Bronchial epithelial cell (primary cell): ENCODE results near the gene CPHXL. TPM values are rescaled to one million over a fixed set of nuclear protein-coding genes. Genes with fewer than 3 reads are reported as not detected.

Experiments used
- DNase-seq: peaks from one replicate; pipeline ENCODE4 v3.0.0-alpha.2; 2010; ENCODE audit warnings: low read depth
- FAIRE-seq: peaks from 2 replicates; lab custom pipeline; 2011; peaks lifted over from hg19 to GRCh38; lab: Jason Lieb, UNC
- H3K27me3 ChIP-seq: 2 replicates; pipeline ENCODE4 v1.5.1; 2011; ENCODE audit warnings: low read length; ENCODE audit not compliant: control insufficient read depth, insufficient read depth
- H3K36me3 ChIP-seq: 2 replicates; pipeline ENCODE4 v1.5.1; 2011; ENCODE audit warnings: low read length; ENCODE audit not compliant: control insufficient read depth, insufficient read depth
- H3K4me3 ChIP-seq: 2 replicates; pipeline ENCODE4 v1.5.1; 2011; ENCODE audit warnings: mild to moderate bottlenecking, low read depth, low read length, control low read depth
- total RNA-seq: library from RNA; depleted of rRNA; stranded (reverse); fragments of >200 nt; gene quantifications from 2 replicates; pipeline ENCODE4 v1.2.1, GENCODE V29; 2014
- TF ChIP-seq, protein P1 (sequence below): IDR thresholded peaks from 2 replicates; pipeline ENCODE4 v1.5.1; 2011; ENCODE audit warnings: mild to moderate bottlenecking, moderate library complexity, low read length, control low read depth, inconsistent platforms; ENCODE audit not compliant: insufficient read depth, severe bottlenecking

The CPHXL gene
- total RNA-seq, 1 donor from 2014 or later: not detected

DNA sequence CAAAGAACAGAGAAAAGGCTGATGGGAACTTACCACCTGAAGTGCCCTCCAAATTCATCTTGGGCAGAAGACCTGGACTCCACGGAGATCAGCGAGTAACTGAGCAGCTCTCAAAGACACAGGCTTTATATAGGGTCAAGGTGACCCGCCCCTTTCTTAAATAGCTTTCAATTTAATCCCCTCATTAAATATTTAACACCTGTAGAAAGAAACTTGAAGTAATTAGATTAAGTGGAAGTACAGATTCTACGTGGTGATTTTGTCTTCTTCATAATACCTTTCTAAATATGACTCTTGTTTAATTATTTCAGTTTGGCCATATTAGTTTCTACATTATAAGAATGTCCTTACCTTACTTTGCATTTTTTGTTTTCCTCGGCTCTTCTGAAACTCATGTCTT is 24.9 kb downstream of the CPHXL start, which contains the start of gene DUXB:
TSS of gene DUXB (minus strand) at position 101 of the 400 bp plus-strand sequence. CDS start at position 58, 43 bp downstream.
- Histone ChIP-seq H3K36me3 (no peaks in the 10 kb centered on the region), H3K27me3 (no peaks in the 10 kb centered on the region), H3K4me3 (no peak within 1 kb of the TSS)
- FAIRE-seq (no peak), DNase-seq (no peak)
- TF ChIP-seq, protein P1, sequence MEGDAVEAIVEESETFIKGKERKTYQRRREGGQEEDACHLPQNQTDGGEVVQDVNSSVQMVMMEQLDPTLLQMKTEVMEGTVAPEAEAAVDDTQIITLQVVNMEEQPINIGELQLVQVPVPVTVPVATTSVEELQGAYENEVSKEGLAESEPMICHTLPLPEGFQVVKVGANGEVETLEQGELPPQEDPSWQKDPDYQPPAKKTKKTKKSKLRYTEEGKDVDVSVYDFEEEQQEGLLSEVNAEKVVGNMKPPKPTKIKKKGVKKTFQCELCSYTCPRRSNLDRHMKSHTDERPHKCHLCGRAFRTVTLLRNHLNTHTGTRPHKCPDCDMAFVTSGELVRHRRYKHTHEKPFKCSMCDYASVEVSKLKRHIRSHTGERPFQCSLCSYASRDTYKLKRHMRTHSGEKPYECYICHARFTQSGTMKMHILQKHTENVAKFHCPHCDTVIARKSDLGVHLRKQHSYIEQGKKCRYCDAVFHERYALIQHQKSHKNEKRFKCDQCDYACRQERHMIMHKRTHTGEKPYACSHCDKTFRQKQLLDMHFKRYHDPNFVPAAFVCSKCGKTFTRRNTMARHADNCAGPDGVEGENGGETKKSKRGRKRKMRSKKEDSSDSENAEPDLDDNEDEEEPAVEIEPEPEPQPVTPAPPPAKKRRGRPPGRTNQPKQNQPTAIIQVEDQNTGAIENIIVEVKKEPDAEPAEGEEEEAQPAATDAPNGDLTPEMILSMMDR: no peak

DNA sequence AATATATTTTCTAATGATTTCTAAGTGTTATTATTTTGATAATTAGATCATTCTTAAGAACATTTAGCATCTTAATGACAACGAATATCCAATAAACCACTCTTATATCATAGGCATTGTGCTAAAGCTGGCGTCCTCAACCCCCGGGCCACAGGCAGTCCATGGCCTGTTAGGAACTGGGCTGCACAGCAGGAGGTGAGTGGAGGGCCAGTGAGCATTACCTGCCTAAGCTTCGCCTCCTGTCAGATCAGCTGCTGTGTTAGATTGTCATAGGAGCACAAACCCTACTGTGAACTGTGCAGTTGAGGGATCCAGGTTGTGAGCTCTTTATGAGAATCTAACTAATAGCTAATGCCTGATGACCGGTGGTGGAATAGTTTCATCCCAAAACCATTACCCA is 28.7 kb downstream of the CPHXL start:
- no peak for DNase-seq
- Histone ChIP-seq H3K36me3 (no peaks in the 10 kb centered on the region), H3K4me3 (no peak overlapping the region), H3K27me3 (no peaks in the 10 kb centered on the region)
- TF ChIP-seq, protein P1: no peak
- no peak for FAIRE-seq

DNA sequence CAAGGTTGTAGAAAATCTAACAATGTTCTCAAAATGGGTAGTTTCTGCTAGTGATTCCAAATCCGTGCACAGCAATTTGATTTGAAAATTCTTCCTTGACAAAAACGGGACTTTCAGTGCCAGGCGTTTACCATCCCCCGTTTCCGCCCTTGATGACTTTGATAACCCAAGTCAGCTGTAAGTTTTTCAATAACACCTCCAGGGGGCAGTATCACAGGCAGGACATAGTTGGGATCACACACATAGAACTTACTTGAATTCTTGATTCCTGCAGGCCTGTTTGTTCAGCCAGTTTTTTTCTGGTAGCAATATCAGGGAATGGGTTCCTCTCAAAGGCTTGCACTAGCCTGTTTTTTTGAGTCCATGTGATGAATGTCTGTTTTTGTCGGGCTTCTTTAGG is 30.6 kb downstream of the CPHXL start:
- FAIRE-seq (no peak), DNase-seq (no peak)
- TF ChIP-seq, protein P1: no peak
- no peaks in the 10 kb centered on the region for H3K27me3 ChIP-seq
- no peaks in the 10 kb centered on the region for H3K36me3 ChIP-seq
- H3K4me3 ChIP-seq: no peak overlapping the region

DNA sequence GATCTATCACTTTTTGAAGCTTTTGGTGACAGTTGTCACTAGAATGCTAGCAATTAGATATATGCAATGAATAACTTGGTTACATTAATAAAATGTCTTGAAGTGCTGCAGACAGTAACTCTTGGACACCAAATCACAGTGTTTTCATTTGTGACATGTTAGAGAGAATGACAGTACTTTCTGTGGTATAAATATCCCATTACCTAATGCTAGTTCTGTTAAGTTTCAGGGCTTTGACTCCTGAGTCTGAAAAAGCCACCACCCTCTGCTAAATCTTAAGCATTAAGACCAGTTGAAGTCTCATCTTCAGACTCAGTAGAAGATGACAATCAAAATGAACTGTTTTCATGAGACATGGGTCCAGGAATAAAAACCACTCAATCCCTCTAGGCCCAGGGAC is 38.9 kb downstream of the CPHXL start:
- TF ChIP-seq, protein P1: no peak
- H3K27me3 ChIP-seq: no peaks in the 10 kb centered on the region
- H3K4me3 ChIP-seq: no peak overlapping the region
- no peak for DNase-seq
- no peaks in the 10 kb centered on the region for H3K36me3 ChIP-seq
- no peak for FAIRE-seq

DNA sequence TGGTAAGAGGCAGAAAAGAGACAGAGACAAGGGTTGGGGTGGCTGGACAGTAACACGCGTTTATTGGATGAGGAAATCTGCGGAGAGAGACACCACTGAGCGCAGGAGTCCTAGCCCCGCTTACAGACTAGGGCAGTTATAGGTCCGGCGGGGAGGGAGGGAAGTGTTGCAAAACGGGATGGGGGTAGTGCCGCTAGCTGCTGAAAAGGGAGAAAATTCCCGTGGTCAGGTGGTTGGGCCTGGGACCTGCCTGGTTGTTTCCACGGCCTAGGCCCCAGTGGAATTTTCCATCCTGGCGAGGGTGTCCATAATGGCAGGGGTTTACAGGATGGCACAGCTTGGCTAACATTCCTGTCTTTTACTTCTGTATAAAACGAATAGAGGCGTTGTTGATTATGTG is 44.0 kb downstream of the CPHXL start:
- FAIRE-seq: no peak
- TF ChIP-seq, protein P1: no peak

DNA sequence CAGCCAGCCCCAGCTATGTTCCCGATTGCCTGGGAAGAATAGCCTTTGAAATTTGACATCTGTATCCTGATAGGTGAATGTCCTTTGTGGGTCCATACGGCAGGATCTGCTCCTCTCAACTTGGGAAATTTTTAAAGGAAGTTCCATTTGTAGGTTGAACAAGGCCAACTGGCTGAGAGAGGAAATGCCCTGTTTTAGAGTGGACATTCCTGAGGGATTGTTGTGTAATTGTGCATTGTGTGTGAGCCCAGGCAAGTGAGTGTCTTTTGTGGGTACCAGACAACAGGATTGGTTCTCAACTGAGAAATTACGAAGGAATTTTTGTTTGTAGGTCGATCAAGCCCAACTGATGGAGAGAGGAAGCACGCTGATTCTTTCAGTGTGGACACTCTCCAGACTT is 46.9 kb downstream of the CPHXL start:
- FAIRE-seq: no peak
- Histone ChIP-seq H3K4me3 (no peak overlapping the region), H3K36me3 (no peaks in the 10 kb centered on the region), H3K27me3 (no peaks in the 10 kb centered on the region)
- no peak for DNase-seq
- TF ChIP-seq, protein P1: no peak

More for the DNA sequence above, 44.0 kb downstream of the CPHXL start:
- no peaks in the 10 kb centered on the region for H3K27me3 ChIP-seq
- no peak for DNase-seq
- no peak overlapping the region for H3K4me3 ChIP-seq
- H3K36me3 ChIP-seq: no peaks in the 10 kb centered on the region
